NCI-H2081 (cell line): ENCODE results near the gene JARID2.

Experiments
- DNase-seq, 2 experiments: peaks; one replicate each; lab custom pipeline; 2025; lab: John Stamatoyannopoulos, UW

Gene JARID2

DNA sequence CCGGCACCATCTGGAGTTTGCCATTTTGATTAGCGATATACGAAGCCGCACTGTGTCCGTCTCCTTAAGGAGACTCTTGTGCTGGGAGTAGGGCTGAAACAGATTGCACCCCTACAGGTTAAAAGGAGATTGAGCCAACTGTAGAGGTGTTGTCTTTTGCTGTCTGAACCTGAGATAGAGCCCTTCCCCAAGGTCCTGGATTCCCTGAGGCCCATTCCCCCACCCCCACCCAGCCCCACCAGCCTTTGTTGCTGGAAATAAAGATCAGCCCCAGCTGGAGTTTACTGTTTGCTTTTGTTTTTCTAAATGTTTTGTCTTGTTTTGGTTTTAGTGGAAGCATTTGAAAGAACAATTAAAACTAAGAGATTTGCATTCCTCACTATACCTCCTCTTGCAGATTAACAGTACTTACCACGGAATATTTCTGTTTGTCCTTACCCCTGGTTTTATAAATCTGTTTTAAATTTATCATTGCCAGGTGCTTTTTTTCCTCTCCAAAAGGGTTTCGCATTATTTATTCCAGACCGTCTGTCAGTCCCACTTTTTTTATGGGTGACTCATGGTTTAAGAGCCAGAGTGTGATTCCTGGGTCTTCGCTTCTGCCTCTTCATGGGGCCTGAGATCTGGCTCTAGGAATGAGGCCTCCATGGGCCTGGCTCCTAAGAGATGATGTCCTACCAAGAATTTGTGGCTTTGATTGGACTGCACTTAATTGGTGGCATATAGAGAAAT is 247.7 kb downstream of the JARID2 start:
- no peak for DNase-seq

DNA sequence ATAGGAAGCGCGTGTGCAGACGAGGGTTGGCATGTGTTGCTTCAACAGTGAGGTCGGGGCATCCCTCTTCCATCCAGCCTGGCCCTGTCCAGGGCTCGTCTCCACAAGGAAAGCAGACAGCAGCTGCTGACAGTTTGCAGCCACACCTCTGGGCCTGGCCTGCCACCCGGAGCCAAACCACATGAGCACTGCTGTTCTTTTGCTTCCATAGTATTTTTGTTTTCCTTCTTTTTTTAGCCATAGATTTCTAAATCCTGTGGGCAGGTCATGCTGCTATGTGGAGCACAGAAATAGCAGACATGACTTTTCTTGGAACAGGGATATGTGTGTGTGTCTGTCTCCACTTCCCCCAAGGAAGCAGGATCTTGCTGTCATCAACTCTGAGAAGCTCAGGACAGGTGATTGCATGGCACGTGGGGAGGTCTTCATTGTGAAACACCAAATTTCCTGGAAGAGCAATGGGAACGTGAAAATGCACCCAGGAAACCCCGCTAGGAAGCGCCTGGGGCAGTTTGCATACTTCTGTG is 249.6 kb downstream of the JARID2 start:
- no peak for DNase-seq

DNA sequence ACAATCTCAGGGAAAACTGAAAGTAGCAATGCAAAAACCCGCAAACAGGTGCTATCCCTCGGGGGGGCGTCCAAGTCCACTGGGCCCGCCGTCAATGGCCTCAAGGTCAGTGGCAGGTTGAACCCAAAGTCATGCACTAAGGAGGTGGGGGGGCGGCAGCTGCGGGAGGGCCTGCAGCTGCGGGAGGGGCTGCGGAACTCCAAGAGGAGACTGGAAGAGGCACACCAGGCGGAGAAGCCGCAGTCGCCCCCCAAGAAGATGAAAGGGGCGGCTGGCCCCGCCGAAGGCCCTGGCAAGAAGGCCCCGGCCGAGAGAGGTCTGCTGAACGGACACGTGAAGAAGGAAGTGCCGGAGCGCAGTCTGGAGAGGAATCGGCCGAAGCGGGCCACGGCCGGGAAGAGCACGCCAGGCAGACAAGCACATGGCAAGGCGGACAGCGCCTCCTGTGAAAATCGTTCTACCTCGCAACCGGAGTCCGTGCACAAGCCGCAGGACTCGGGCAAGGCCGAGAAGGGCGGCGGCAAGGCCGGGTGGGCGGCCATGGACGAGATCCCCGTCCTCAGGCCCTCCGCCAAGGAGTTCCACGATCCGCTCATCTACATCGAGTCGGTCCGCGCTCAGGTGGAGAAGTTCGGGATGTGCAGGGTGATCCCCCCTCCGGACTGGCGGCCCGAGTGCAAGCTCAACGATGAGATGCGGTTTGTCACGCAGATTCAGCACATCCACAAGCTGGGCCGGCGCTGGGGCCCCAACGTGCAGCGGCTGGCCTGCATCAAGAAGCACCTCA is 250.7 kb downstream of the JARID2 start:
- no peak for DNase-seq

DNA sequence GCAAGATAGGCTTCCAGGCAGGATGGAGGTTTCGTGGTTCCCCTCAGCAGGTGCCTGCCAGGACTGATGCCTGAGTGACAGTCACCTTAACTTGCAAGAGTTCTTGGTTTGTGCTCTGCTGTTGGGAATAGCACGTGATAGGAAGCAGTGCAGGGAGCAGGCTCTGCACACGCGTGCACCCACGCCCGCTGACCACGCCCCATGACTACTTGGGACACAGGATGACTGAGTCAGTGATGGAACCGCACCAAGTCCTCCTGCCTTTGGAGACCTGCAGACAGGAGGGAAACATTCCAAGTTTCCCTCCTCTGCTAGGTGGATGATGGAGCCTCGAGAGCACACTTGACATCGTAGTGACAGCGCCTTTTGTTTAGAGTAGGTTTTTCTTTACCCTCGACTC is 252.8 kb downstream of the JARID2 start:
- DNase-seq = no peak

DNA sequence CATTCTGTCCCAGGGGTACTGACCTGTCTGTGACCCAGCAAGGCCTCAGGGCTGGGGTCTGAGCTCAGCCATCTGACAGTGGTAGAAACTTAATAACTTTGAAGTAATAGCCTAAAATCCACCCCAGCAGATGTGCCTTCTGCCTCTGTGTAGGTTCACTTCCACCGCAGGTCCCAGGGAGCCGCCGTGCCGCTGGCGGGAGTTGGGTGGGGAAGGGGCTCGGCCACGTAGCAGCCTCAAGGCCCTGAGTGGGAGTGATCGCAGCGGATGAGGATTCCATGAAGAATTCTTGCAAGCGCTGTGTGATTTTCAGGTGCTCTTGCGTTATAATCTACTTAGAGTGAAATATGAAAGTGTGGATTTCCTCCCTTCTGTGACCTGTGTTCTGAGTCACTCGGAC is 253.3 kb downstream of the JARID2 start:
- DNase-seq = no peak

DNA sequence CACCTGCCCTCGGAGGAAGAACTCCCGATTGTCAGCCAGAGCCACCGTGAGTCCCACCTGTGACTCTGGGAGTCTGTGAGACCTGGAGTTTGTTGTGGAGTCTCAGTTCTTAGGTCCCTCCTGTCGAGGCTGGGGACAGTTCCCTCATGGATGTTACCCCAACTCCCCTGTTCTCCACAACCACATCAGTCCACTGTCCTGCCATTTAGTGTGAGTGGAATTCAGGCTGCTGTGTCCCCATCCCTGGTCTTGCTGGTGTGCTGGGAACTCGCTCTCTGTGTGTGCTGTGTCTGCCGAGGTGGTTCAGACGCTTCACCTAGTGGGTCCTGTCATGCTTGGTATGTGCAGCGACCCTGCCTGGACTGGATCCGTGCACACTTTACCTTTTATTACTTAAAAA is 253.7 kb downstream of the JARID2 start:
- no peak for DNase-seq

DNA sequence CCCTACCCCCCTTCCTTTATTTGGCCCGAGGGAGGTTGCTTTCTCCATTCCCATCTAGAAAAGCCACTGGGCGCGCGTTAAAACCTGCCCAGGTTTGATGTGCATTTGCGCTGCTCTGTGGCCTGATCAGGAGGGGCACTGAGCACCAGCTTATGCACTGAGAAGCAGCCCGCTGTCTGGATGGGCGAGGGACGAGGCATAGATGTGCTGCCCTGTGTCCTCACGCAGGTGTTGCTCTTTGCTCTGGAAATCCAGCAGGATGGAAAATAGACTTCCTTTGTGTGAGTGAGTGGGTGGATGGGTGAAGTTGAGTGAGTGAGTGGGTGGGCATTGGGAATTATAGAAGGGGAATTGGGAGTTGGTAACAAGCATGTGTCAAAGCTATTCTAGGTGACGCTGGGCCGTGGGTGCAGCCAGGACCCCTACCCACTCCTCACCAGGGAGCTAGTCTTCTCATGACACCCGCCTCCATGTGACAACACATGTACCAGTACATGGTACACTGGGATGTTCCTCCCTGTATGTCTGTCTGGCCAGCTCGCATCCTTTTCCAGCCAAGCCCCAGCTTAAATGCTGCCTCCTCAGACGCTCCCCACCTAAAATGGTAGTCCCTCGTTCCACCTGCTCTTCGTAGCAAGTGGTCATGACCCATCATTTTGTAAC is 254.3 kb downstream of the JARID2 start:
- DNase-seq = no peak

DNA sequence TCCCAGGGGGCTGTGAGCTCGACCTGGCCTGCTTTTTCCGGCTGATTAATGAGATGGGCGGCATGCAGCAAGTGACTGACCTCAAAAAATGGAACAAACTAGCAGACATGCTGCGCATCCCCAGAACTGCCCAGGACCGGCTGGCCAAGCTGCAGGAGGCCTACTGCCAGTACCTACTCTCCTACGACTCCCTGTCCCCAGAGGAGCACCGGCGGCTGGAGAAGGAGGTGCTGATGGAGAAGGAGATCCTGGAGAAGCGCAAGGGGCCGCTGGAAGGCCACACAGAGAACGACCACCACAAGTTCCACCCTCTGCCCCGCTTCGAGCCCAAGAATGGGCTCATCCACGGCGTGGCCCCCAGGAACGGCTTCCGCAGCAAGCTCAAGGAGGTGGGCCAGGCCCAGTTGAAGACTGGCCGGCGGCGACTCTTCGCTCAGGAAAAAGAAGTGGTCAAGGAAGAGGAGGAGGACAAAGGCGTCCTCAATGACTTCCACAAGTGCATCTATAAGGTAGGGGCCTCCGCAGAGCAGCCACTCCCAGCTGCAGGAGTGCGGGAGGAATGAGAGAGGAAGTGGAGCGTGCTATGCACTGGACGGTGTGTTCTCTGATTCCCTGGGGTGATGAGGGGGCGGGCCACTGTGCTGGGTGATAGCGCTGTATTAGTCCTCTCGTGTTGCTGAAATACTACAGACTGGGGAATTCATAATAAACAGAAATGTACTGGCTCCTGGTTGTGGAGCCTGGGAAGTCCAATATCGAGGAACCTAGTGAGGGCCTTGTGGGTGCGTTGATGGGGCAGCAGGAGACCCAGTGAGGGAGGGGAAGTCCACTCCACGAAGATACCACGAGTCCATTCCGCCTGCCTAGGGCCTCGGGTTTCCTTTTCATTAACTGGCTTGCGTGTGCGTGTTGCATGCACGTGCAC is 255.3 kb downstream of the JARID2 start:
- no peak for DNase-seq

DNA sequence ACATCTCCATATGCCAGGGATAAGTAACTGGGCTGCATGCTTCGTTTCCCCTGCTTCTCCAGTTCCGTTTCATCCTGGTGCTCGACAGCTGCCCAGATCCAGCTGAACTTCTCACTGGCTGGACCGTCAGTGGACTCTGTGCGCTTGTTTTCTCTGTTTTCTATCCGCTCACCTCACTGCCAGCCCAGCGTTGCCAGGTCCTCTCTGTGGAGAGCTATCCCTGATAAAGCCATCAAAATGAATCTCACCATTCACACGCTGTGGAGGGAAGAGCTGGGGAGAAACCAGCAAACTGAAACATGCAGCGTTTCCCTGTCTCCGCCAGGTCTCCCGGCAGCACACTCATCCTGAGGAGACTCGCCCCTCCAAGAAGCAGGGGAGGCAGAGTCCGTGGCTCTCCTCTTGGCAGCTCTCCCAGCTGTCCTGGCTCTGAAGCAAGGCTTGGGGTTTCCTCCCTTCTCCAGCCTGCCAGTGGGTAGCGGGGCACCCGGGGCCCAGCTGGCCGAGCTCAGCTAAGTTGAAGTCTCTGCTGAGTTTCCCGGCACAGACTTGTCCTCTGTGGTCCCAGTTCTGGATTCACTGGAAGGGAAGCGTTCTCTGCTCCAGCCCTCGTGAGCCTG is 256.1 kb downstream of the JARID2 start:
- DNase-seq = no peak

DNA sequence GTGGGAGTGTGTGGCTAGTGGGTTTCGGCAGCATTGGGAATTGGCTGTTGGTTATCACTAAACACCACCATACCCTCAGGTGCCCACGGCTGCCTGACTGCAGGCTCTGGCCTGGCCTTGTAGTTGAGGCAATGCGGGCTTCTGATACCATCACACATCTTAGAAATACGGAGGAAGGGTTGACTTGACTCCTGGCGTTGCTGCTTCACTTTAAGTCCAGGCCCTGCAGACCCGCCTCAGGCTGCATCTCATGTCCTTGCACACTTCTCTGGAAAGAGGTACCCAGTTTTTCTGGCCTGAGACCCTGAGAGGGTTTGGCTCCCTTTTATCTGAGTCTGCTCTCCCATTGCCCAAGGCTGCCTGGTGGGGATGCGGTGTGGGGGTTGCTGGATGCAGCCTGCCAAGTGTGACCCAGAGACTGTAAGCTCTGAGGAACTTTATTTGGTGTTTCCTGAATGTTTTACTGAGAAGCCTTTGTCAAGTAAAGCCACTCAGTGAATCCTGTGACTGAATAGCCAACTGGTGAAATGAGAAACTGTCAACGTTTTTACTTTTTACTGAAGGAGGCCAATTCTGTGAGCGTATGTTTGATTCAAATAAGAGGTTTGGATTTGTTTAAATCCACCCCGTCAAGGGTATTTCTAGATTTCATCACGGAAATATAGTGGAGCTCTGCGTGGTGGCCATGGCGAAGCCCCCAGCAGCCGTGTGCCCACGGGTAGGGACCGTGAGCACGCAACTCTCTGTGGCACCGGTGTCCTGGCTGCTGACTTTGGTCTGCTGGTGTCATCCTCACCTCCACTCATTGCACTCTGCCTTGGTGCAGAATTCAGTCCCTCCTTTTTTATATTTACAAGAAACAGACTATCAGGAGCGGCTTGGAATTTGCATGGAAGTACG is 256.8 kb downstream of the JARID2 start:
- no peak for DNase-seq

DNA sequence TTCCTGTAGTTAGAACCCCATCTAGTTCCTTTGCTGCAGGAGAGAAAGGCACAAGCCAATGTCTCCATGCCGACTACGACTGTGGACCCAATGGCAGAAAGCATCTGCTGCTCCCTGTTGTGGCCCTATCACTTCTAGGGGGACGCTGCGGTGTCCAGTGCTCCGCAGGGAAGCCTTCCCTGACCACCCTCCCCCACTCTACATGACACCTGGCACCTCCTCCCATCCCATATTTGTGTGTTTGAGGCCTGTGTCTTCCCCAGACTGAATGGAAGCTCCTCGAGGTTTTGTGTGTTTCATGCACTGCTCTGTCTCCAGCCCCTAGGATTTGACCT is 257.4 kb downstream of the JARID2 start:
- no peak for DNase-seq

DNA sequence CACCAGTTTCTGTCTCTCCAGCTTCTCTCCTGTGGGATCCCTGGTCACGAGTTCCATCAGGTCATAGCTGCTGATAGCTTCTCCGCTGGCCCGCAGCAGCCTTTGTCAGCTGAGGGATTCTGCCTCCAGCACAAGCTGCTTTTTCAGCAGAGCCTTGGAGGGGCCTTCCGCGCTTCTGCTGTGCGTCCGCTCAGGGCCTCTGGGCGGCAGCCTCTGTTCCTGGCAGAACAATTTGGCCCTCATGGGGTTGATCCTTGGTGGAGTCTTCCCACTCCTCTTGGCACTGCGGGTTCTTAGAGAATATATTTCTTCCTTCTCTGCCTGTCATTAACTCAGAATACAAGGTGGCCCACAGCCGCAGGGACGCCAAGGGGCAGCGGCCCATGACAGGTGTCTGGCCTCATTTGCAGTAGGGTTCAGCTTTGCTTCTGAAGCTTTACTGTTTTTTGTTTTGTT is 258.2 kb downstream of the JARID2 start:
- DNase-seq = no peak

DNA sequence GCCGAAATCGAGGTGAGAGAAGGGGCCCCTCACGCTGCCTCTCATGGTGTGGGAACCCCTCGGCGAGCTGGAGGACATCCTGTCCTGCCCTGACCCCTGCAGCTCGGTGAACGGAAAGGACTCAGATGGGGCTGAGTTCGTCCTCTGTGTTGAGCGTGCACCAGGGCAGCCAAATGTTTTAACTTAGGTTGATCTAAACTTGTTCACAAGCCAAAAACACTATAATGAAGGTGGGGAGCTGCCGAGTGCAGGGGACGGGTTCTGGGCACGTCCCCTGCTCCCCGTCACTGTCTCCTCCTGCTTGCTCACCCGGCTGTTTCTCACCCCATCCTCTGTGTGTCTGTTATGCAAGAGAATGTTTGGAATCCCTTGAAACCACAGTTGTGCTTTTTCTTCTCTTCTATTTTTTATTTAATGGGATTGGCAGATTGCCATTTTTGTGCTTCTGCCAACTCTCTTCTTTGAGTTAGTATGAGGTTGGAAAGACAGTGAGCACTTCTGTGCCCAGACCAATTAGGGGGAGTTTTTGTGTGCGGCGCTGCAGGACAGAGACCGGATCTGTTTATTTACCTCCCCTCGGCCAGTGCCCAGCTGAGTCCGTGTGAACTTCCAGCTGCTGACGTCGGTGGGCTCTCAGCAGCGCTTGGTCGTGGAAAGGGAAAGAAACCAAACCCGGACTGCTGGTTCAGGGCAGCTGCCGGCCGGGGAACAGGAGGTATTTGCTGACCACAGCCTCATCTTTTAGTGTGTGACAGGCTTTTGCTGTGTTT is 258.9 kb downstream of the JARID2 start:
- DNase-seq = peak; percentile 43 to 77

DNA sequence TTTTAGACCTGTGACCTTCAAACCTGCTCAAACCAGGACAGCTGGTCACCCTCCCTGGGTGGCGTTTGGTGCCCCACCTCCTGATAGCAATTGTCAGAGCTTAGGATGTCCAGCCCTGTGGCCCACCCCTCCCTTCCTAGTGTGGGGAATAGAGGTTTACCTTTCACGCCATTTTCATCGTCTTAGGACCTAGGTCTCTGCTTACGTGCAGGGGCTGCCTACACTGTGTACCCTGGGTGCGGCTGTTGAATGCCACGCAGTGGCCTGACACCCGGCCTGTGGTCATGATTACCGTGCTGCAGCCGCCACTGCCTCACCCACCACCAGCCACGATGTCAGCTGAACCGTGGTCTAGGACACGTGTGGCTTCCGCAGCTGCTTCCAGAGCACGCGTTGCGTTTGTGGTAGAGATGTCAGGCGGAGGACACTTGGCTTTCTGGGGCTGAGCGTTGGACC is 259.6 kb downstream of the JARID2 start:
- DNase-seq = no peak

DNA sequence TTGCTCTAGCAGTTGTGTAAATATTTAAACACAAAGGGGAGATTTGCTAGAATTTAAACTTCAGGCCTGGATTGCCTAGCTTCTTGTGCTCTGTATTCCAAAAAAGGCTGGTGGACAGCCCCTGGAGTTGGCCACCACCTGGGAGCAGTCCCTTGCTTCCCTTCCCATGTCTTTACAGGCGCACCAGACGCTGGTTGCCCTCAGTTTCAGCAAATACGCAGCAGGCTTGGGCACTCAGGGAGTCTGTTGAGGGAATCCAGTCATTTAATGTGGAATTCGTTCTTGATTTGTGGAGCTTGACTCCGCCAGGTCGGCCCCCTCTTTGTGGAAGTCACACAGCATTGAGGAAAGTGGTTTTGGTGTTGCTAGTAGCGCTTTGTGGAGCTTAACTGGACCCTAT is 260.2 kb downstream of the JARID2 start:
- no peak for DNase-seq

DNA sequence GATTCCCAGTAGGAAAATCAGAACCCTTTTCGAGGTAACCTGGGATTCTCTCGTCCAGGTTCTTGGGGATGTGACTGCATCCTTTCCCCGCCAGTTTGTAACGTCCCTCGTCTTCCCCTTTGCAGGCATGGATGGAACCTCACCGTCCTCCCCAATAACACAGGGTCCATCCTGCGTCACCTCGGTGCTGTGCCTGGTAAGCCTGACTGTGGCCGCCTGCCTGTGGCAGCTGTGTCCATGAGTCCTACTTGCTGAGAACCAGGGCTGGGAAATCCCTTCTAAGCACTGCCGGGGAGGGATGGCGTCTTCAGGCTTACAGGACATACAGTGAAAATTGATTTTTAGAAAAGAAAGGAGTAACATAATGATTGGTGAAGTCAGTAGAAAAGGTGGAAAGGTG is 261.4 kb downstream of the JARID2 start:
- no peak for DNase-seq

DNA sequence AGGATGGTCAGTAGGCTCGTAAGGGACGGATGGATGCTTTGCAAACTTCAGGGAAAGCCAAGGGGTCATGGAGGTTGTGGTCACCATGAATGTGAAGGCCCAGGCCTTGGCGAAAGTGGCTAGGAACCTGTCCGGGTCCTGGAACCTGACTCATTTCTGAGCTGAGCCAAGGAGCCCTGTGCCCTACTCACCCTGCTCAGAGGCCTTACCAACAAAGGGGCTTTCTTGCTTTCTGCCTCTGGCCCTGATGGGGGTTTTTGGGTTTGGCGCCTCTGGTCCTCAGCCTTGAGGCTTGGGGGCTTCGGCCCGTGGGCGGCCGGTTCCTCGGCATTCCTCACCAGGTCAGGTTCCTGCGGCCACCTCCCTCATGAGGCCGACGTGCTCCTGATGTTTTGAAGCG is 261.9 kb downstream of the JARID2 start:
- no peak for DNase-seq

DNA sequence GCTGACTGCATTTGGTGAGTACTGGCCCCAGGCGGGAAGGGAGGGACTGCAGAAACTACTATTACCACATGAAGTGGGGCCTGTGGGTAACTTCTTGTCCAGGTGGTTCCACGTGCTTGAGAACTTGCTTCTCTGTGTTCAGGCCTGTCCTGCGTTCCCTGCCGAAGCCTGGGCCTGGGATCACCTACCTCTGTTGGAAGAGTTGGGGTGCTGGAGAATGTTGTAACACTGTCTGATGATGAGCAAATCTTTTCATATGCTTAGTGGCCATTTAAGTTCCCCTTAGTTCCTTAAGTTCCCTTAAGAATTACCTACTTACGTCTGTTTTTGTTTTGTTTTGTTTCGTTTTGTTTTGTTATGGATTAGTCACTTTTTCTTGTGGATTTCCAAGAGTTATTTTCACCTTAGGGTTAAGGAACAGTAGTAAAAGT is 262.6 kb downstream of the JARID2 start:
- no peak for DNase-seq

DNA sequence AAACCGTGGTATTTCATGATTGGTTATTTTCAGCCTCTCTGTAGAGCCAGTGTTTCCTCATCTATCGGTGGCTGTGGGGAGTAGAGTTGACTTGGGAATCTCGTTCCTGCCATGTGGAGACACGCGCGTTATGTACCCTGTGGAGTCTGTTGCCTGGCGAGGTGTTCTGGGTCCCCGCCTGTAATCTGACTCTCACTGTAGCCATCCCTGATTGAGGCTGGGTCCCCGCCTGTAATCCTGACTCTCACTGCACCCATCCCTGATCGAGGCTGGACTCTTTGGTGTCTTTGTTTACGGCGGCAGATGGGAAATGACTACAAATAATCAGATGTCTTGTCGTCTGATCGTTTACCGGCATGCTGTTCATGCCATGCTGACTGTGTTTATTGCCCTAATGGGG is 263.1 kb downstream of the JARID2 start:
- DNase-seq = no peak
